Upper lobe of right lung (tissue), 1 donor: Measurements from ENCODE around the gene HS3ST1. TPM values are rescaled to one million over a fixed set of nuclear protein-coding genes. Genes with fewer than 3 reads are reported as not detected.

Source experiments
- ATAC-seq: fragments of 200-7000 bp; cut with Tn5 transposase; one replicate; pipeline ENCODE4 v1.9.1; 2020; ENCODE audit warnings: mild to moderate bottlenecking, moderate library complexity
- DNase-seq: peaks from one replicate; pipeline ENCODE4 v3.0.0-alpha.2; 2020
- H3K27ac ChIP-seq: fragments of 200-600 bp; one replicate; pipeline ENCODE4 v1.8.0; 2022
- H3K27me3 ChIP-seq: fragments of 200-600 bp; one replicate; pipeline ENCODE4 v1.8.0; 2022; ENCODE audit warnings: mild to moderate bottlenecking
- H3K36me3 ChIP-seq: fragments of 200-600 bp; one replicate; pipeline ENCODE4 v1.8.0; 2022
- H3K4me1 ChIP-seq: fragments of 200-600 bp; one replicate; pipeline ENCODE4 v1.8.0; 2022
- H3K4me3 ChIP-seq: fragments of 200-600 bp; one replicate; pipeline ENCODE4 v1.8.0; 2022; ENCODE audit warnings: mild to moderate bottlenecking
- H3K9me3 ChIP-seq: fragments of 200-600 bp; one replicate; pipeline ENCODE4 v1.8.0; 2022
- intact Hi-C: fragments of 100-400 bp; cut with DNase I; formaldehyde crosslinking; loops from one replicate; pipeline ENCODE4 v1.11.0; 2022
- total RNA-seq: library from RNA; stranded (reverse); fragmentation: NEBNext Ultra II Directional; extraction: Animal tissue kit (Norgen Biotek cat#: 25700); gene quantifications from one replicate; pipeline ENCODE4 v1.2.1, GENCODE V29; 2021
- TF ChIP-seq, protein P1 (sequence below): fragments of 200-600 bp; IDR thresholded peaks from one replicate; pipeline ENCODE4 v1.8.0; 2022; ENCODE audit warnings: antibody characterized with exemption
- donor health status: DM: no; HTN: yes; CAD: no; lungs with severe emphysema.

The HS3ST1 gene
- total RNA-seq, 1 donor from 2014 or later = 1.5 TPM

GRCh38 chr4:11427121-11427996 lies 1.3 kb downstream of the HS3ST1 start:
- H3K9me3 ChIP-seq = no peaks in the 10 kb centered on the region
- H3K27ac ChIP-seq = no peak overlapping the region
- no peaks in the 10 kb centered on the region for H3K36me3 ChIP-seq
- intact Hi-C loops = no loop called here
- DNase-seq (no peak), ATAC-seq (no peak)
- H3K27me3 ChIP-seq = peaks cover 20% of the 10 kb centered on the region
- H3K4me3 ChIP-seq = peak overlapping the region; percentile 63
- H3K4me1 ChIP-seq = peaks cover 9% of the 10 kb centered on the region
- TF ChIP-seq, protein P1, sequence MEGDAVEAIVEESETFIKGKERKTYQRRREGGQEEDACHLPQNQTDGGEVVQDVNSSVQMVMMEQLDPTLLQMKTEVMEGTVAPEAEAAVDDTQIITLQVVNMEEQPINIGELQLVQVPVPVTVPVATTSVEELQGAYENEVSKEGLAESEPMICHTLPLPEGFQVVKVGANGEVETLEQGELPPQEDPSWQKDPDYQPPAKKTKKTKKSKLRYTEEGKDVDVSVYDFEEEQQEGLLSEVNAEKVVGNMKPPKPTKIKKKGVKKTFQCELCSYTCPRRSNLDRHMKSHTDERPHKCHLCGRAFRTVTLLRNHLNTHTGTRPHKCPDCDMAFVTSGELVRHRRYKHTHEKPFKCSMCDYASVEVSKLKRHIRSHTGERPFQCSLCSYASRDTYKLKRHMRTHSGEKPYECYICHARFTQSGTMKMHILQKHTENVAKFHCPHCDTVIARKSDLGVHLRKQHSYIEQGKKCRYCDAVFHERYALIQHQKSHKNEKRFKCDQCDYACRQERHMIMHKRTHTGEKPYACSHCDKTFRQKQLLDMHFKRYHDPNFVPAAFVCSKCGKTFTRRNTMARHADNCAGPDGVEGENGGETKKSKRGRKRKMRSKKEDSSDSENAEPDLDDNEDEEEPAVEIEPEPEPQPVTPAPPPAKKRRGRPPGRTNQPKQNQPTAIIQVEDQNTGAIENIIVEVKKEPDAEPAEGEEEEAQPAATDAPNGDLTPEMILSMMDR = no peak

DNA sequence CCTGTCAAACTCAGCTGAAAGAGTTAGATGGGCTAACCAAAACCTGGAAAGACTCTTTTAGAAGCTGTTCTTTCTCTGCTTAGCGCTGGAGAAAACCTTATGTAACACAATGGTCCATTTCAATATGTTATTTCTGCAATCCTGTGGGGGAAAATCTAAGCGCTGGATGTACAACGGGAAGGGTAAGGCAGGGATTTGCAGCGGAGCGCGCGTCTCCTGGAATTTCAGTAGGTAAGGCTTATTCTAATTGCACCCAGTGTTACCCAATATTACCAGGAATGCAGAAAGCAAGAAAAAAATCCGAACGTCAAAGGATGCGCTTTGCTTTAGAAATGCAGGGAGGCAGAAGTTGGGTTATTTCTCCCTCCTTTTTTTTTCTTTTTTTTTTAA lies 2.0 kb downstream of the HS3ST1 start:
- Histone ChIP-seq H3K9me3 (no peaks in the 10 kb centered on the region), H3K4me1 (peaks cover 9% of the 10 kb centered on the region), H3K4me3 (peak overlapping the region; percentile 63), H3K27ac (no peak overlapping the region), H3K27me3 (peaks cover 20% of the 10 kb centered on the region), H3K36me3 (no peaks in the 10 kb centered on the region)
- TF ChIP-seq, protein P1 = no peak
- no peak for ATAC-seq
- no peak for DNase-seq
- intact Hi-C loops = no loop called here

DNA sequence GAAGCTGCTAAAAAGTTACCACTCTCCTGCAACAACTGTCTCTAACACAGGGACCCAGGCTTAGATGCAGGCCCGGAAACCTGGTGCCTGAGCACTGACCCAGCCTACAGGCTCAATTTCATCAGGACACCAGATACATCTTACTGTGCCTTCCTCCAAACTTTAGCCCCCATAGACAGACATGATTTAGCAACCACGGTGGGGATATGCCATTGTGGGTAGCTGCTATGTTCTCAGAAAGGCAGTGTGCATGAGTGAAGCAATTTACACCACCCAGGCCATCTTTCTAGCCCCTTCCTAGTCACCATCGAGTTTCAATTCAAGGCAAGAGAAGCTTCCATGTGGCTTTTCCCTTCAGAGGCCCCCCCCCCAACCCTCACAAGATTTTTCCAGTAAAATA lies 2.7 kb downstream of the HS3ST1 start:
- H3K4me1 ChIP-seq = peaks cover 9% of the 10 kb centered on the region
- no peaks in the 10 kb centered on the region for H3K9me3 ChIP-seq
- peaks cover 20% of the 10 kb centered on the region for H3K27me3 ChIP-seq
- TF ChIP-seq, protein P1 = no peak
- DNase-seq (no peak), ATAC-seq (no peak)
- no peaks in the 10 kb centered on the region for H3K36me3 ChIP-seq
- H3K4me3 ChIP-seq = no peak overlapping the region
- H3K27ac ChIP-seq = no peak overlapping the region
- intact Hi-C loops = no loop called here

DNA sequence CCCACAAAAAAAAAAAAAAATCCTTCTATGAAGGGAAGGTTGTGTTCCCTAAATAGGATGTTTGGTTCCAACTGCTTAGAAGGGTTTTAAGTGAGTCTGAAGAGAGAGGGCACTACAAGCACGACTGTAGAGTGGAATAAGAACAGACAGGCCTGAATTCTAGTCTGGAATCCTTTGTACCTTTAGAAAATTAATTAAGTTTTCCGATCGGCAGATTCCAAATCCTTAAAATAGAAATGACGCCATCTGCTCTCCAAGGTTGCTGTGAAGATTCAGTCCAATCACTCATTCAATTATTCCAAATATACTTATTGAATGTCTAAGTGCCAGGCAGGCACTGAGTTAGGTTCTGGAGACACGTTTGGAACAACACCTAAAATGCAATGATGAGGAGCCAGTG lies 3.8 kb downstream of the HS3ST1 start:
- peaks cover 20% of the 10 kb centered on the region for H3K27me3 ChIP-seq
- no peak for ATAC-seq
- peaks cover 9% of the 10 kb centered on the region for H3K4me1 ChIP-seq
- H3K9me3 ChIP-seq = no peaks in the 10 kb centered on the region
- intact Hi-C loops = no loop called here
- H3K36me3 ChIP-seq = no peaks in the 10 kb centered on the region
- no peak overlapping the region for H3K4me3 ChIP-seq
- DNase-seq = no peak
- H3K27ac ChIP-seq = no peak overlapping the region
- TF ChIP-seq, protein P1 = no peak

DNA sequence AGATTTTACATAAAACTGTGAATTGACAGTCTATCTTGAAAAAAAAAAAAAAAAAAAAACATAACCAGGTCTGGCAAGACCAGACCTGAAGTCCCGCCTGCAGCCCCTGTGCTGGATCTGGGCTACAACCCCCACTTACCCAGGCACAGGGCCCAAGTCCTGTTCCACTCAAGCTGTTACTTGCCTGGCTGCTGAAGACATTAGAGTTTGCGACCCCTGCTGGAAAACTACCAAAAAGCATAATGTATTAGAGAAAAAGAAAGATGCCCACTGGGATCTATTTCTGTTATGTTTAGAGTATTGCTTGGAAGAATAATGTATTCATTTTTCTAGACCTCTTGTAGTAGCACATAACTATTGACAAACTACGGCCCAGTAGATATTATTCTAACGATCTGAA lies 4.7 kb downstream of the HS3ST1 start:
- no peak overlapping the region for H3K27ac ChIP-seq
- no peak overlapping the region for H3K4me3 ChIP-seq
- no peaks in the 10 kb centered on the region for H3K9me3 ChIP-seq
- ATAC-seq (no peak), DNase-seq (no peak)
- H3K4me1 ChIP-seq = peaks cover 5% of the 10 kb centered on the region
- peaks cover 20% of the 10 kb centered on the region for H3K27me3 ChIP-seq
- no peaks in the 10 kb centered on the region for H3K36me3 ChIP-seq
- TF ChIP-seq, protein P1 = peak; percentile 31
- intact Hi-C loops = no loop called here
